Activated T-cell treated with anti-CD3 and anti-CD28 coated beads, Interleukin-2, amount 50 U/mL, for 4 hours (primary cell): ENCODE data around the gene PYGL. TPM values are rescaled to one million over a fixed set of nuclear protein-coding genes. Genes with fewer than 3 reads are reported as not detected.

Experiments
- ATAC-seq, 2 donors: fragments of 200-7000 bp; cut with Tn5 transposase; one replicate each; pipeline ENCODE4 v1.10.0; 2021
- DNase-seq: peaks from one replicate; pipeline ENCODE4 v3.0.0-alpha.2; 2020
- H3K27me3 Mint-ChIP-seq: one replicate; pipeline ENCODE4 v1.8.0; 2021; ENCODE audit warnings: low read depth, mixed read lengths
- H3K36me3 Mint-ChIP-seq: one replicate; pipeline ENCODE4 v1.8.0; 2022; ENCODE audit warnings: mixed read lengths; ENCODE audit not compliant: insufficient read depth
- H3K4me1 Mint-ChIP-seq: one replicate; pipeline ENCODE4 v1.8.0; 2021; ENCODE audit warnings: low read depth, mixed read lengths
- H3K4me3 Mint-ChIP-seq: one replicate; pipeline ENCODE4 v1.8.0; 2021; ENCODE audit warnings: mild to moderate bottlenecking, moderate library complexity, mixed read lengths
- H3K9me3 Mint-ChIP-seq: one replicate; pipeline ENCODE4 v1.8.0; 2021; ENCODE audit warnings: mixed read lengths
- total RNA-seq, 3 donors: library from RNA; stranded (reverse); gene quantifications; one replicate each; pipeline ENCODE4 v1.2.1, GENCODE V29; 2021

PYGL gene
- total RNA-seq, 3 donors from 2014 or later: 0.16 to 0.25 (median 0.22) TPM

- DNase-seq (no peak), ATAC-seq (no peak)
- Mint-ChIP-seq H3K4me1 (peaks cover 12% of the 10 kb centered on the region), H3K9me3 (no peaks in the 10 kb centered on the region), H3K4me3 (no peak overlapping the region), H3K27me3 (no peaks in the 10 kb centered on the region), H3K36me3 (no peaks in the 10 kb centered on the region)
These were observed 87.6 kb downstream of the PYGL start for GRCh38 chr14:50856660-50857059.

GRCh38 chr14:50855558-50855957, 88.7 kb downstream of the PYGL start:
- Mint-ChIP-seq H3K27me3 (no peaks in the 10 kb centered on the region), H3K36me3 (no peaks in the 10 kb centered on the region), H3K9me3 (no peaks in the 10 kb centered on the region), H3K4me3 (no peak overlapping the region), H3K4me1 (peaks cover 12% of the 10 kb centered on the region)
- no peak for ATAC-seq
- DNase-seq: no peak

Other genes starting within 250 kb of the PYGL start
- gene NIN, start 113.3 kb downstream of the PYGL start, total RNA-seq: 10 to 100 TPM; 43.9 to 50.2 (median 46.5) TPM
- gene ABHD12B, start 72.4 kb downstream of the PYGL start, total RNA-seq: not detected
- gene TRIM9, start 150.6 kb upstream of the PYGL start, total RNA-seq: under 1 TPM; 0.43 to 0.58 (median 0.54) TPM